Type B pancreatic cell (in vitro differentiated cells): Measurements from ENCODE around the gene MICU1. TPM values are rescaled to one million over a fixed set of nuclear protein-coding genes. Genes with fewer than 3 reads are reported as not detected.
"Not testable (repeated sequence)": the region's sequence is repeated elsewhere in the genome, so short reads cannot be mapped to it uniquely, and the experiment has no call there.

Source experiments
- DNase-seq: peaks from one replicate; pipeline ENCODE4 v3.0.0; 2021; ENCODE audit warnings: mixed read lengths; ENCODE audit not compliant: unreplicated experiment; ENCODE audit errors: extremely low spot score
- H3K27ac Mint-ChIP-seq: 2 replicates; pipeline ENCODE4 v1.8.0; 2021; ENCODE audit warnings: mild to moderate bottlenecking, mixed read lengths
- H3K27me3 Mint-ChIP-seq: 2 replicates; pipeline ENCODE4 v1.8.0; 2021; ENCODE audit warnings: mixed read lengths
- H3K36me3 Mint-ChIP-seq: 2 replicates; pipeline ENCODE4 v1.8.0; 2021; ENCODE audit warnings: mixed read lengths
- H3K4me1 Mint-ChIP-seq: one replicate; pipeline ENCODE4 v1.8.0; 2021; ENCODE audit warnings: mixed read lengths; ENCODE audit not compliant: unreplicated experiment
- H3K4me3 Mint-ChIP-seq: 2 replicates; pipeline ENCODE4 v1.8.0; 2021; ENCODE audit warnings: mild to moderate bottlenecking, mixed read lengths
- H3K9me3 Mint-ChIP-seq: 2 replicates; pipeline ENCODE4 v1.8.0; 2021; ENCODE audit warnings: mixed read lengths
- total RNA-seq: library from RNA; stranded (reverse); gene quantifications from 2 replicates; pipeline ENCODE4 v1.2.1, GENCODE V29; 2021; ENCODE audit warnings: low replicate concordance
- TF ChIP-seq, protein P1 (sequence below): fragments of 200-600 bp; sonication (generic); conservative IDR thresholded peaks from 2 replicates; pipeline ENCODE4 v1.5.0; 2021; ENCODE audit warnings: antibody characterized with exemption, mild to moderate bottlenecking

Gene MICU1
- total RNA-seq, 1 donor from 2014 or later, result 40.3 TPM

DNA sequence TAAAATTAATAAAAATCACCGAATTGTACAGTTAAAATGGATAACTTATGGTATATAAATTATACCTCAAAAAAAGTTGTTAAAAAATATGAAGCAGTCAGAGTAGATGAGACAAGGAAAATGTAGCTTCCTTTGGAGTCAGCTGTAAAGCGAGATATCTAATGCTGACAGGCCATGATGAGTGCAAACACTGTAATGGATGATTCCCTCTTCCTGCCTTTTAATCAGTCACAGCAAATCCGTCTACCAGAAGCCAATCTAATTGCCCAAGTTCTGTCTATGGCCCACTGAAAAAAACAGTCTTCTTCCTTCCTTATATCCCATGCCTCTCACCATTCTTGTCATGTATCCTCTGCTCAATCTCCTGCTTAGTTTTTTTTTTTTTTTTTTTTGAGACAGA is 211.2 kb downstream of the MICU1 start:
- H3K4me3 Mint-ChIP-seq, result no peak overlapping the region
- TF ChIP-seq, protein P1, sequence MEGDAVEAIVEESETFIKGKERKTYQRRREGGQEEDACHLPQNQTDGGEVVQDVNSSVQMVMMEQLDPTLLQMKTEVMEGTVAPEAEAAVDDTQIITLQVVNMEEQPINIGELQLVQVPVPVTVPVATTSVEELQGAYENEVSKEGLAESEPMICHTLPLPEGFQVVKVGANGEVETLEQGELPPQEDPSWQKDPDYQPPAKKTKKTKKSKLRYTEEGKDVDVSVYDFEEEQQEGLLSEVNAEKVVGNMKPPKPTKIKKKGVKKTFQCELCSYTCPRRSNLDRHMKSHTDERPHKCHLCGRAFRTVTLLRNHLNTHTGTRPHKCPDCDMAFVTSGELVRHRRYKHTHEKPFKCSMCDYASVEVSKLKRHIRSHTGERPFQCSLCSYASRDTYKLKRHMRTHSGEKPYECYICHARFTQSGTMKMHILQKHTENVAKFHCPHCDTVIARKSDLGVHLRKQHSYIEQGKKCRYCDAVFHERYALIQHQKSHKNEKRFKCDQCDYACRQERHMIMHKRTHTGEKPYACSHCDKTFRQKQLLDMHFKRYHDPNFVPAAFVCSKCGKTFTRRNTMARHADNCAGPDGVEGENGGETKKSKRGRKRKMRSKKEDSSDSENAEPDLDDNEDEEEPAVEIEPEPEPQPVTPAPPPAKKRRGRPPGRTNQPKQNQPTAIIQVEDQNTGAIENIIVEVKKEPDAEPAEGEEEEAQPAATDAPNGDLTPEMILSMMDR, result no peak

DNA sequence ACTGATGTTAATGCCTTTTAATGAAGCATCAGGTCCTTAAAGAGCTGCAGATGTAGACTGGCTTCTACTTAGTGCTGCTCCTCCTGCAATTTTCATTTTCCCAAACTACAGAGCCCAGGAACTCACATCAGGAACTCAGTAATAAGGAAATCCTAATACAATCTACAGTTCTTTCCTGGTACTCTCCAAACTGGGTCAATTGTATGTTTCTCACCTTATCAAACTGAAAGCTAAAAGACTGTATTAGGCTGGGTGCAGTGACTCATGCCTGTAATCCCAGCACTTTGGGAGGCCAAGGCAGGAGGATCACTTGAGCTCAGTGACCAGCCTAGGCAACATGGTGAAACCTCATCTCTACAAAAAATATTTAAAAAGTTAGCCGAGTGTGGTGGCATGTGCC is 216.7 kb downstream of the MICU1 start:
- H3K4me1 Mint-ChIP-seq, result no peaks in the 10 kb centered on the region
- H3K9me3 Mint-ChIP-seq, result no peaks in the 10 kb centered on the region
- TF ChIP-seq, protein P1, result no peak
- no peaks in the 10 kb centered on the region for H3K27me3 Mint-ChIP-seq
- DNase-seq, result no peak
- no peak overlapping the region for H3K27ac Mint-ChIP-seq
- peaks cover 16% of the 10 kb centered on the region for H3K36me3 Mint-ChIP-seq
- no peak overlapping the region for H3K4me3 Mint-ChIP-seq

More for the DNA sequence above, 211.2 kb downstream of the MICU1 start:
- Mint-ChIP-seq H3K9me3 (no peaks in the 10 kb centered on the region), H3K27me3 (no peaks in the 10 kb centered on the region), H3K27ac (no peak overlapping the region), H3K36me3 (peaks cover 13% of the 10 kb centered on the region), H3K4me1 (peaks cover 13% of the 10 kb centered on the region)
- DNase-seq, result no peak

DNA sequence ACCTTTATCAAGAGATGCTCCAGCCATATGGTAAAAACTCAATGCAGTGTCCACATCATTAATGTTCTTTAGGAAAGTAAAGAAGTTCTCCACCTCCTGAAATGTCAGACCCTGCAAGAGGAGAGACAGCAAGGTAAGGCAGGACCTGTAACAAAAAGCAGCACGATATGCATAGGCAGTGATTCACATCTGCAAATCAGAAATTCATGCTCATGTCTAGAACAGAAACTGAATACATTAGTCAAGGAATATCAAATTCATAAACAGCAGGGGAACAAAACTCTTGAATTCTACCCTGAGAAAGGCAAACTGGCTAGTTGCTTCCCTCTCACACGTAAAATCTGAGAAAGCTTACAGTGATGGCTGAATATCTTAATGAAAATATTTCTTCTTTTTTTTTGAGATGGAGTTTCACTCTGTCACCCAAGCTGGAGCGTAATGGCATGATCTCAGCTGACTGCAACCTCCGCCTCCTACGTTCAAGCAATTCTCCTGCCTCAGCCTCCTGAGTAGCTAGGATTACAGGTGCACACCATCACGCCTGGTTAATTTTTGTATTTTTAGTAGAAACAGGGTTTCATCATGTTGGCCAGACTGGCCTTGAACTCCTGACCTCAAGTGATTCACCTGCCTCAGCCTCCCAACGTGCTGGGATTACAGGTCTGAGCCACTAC is 217.8 kb downstream of the MICU1 start:
- H3K4me3 Mint-ChIP-seq, result no peak overlapping the region
- H3K4me1 Mint-ChIP-seq, result no peaks in the 10 kb centered on the region
- H3K27ac Mint-ChIP-seq, result no peak overlapping the region
- H3K36me3 Mint-ChIP-seq, result peaks cover 16% of the 10 kb centered on the region
- TF ChIP-seq, protein P1, result no peak
- no peaks in the 10 kb centered on the region for H3K27me3 Mint-ChIP-seq
- H3K9me3 Mint-ChIP-seq, result no peaks in the 10 kb centered on the region
- DNase-seq, result no peak

DNA sequence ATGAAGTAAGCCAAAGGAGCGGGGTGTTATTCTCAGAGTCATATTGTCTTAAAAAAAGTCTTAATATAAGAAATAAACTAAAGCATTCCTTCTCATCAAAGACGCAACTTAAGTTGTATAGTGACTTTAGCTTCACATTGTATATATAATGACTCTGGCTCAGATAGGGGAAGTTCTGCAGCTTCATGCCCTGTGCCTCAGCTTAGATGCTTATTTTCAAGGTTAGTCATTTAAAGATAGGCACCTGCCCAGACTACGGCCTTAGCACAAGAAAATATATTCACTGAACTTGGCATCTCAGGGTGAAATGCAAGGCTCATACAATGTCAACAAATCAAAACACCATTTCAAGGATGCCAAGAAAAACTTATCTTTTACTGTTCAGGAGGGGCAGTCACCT is 218.4 kb downstream of the MICU1 start:
- Mint-ChIP-seq H3K4me1 (no peaks in the 10 kb centered on the region), H3K9me3 (no peaks in the 10 kb centered on the region), H3K27me3 (no peaks in the 10 kb centered on the region), H3K27ac (no peak overlapping the region), H3K4me3 (no peak overlapping the region), H3K36me3 (peaks cover 18% of the 10 kb centered on the region)
- DNase-seq, result no peak
- TF ChIP-seq, protein P1, result no peak

DNA sequence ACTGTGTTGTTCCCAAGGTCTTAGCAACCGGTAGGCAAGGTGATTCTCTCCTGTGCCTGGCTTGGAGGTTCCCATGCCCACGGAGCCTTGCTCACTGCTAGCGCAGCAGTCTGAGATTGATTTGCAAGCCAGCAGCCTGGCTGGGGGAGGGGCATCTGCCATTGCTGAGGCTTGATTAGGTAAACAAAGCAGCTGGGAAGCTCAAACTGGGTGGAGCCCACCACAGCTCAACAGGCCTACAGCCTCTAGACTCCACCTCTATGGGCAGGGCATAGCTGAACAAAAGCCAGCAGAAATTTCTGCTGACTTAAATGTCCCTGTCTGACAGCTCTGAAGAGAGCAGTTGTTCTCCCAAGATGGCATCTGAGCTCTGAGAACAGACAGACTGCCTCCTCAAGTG is 230.3 kb downstream of the MICU1 start:
- not testable (repeated sequence) for H3K27me3 Mint-ChIP-seq, DNase-seq, H3K4me1 Mint-ChIP-seq, H3K27ac Mint-ChIP-seq, H3K4me3 Mint-ChIP-seq, H3K9me3 Mint-ChIP-seq
- H3K36me3 Mint-ChIP-seq, result peaks cover 28% of the 10 kb centered on the region

DNA sequence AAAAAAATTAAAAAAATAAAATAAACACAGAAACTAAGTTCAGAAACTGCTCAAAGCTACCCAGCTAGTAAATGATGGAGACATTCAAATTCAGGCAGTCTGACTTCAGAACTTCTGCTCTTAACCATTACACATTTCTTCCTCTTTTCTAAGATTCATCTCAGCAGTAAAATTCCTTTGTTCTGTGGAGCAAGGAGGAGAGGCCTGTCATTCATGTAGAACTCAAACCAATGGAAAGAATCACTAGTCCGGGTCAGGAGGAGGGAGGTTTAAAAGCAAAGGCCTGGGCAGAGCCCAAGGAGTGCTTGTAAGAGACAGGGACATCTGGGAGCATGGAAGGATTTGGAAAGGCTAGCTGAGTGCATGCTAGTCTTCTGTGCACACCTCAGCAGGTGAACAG is 233.3 kb downstream of the MICU1 start:
- Mint-ChIP-seq H3K27ac (no peak overlapping the region), H3K36me3 (peaks cover 17% of the 10 kb centered on the region)
- no peak for DNase-seq

More for the DNA sequence above, 233.3 kb downstream of the MICU1 start:
- Mint-ChIP-seq H3K9me3 (peaks cover 5% of the 10 kb centered on the region), H3K4me1 (no peaks in the 10 kb centered on the region), H3K27me3 (no peaks in the 10 kb centered on the region), H3K4me3 (no peak overlapping the region)
- TF ChIP-seq, protein P1, result no peak
